H9 (cell line): Measurements from ENCODE around the gene TRAPPC2. TPM values are rescaled to one million over a fixed set of nuclear protein-coding genes. Genes with fewer than 3 reads are reported as not detected.
"Not testable (repeated sequence)": the region's sequence is repeated elsewhere in the genome, so short reads cannot be mapped to it uniquely, and the experiment has no call there.

Source experiments
- DNase-seq: peaks from one replicate; pipeline ENCODE4 v3.0.0-alpha.2; 2017
- H2AFZ ChIP-seq: one replicate; pipeline ENCODE4 v1.6.1; 2013; ENCODE audit warnings: mild to moderate bottlenecking, low read length, control low read depth, moderate library complexity
- H2AK5ac ChIP-seq: 2 replicates; pipeline ENCODE4 v1.6.1; 2013; ENCODE audit warnings: low read length, control low read depth, mixed read lengths; ENCODE audit not compliant: insufficient read length
- H2BK120ac ChIP-seq: one replicate; pipeline ENCODE4 v1.6.1; 2013; ENCODE audit warnings: low read depth, mild to moderate bottlenecking, low read length, control low read depth, inconsistent platforms; ENCODE audit not compliant: poor library complexity, severe bottlenecking
- H2BK12ac ChIP-seq: 2 replicates; pipeline ENCODE4 v1.6.1; 2013; ENCODE audit warnings: low read length, control low read depth, mixed read lengths, low read depth; ENCODE audit not compliant: insufficient read length
- H2BK15ac ChIP-seq: 2 replicates; pipeline ENCODE4 v1.6.1; 2013; ENCODE audit warnings: low read depth, low read length, control low read depth
- H2BK20ac ChIP-seq: one replicate; pipeline ENCODE4 v1.6.1; 2013; ENCODE audit warnings: low read depth, mild to moderate bottlenecking, low read length, control low read depth, inconsistent platforms; ENCODE audit not compliant: poor library complexity, severe bottlenecking
- H2BK5ac ChIP-seq: 2 replicates; pipeline ENCODE4 v1.6.1; 2013; ENCODE audit warnings: low read length, control low read depth, mixed read lengths; ENCODE audit not compliant: insufficient read length
- H3K14ac ChIP-seq: 2 replicates; pipeline ENCODE4 v1.6.1; 2013; ENCODE audit warnings: low read length, control low read depth; ENCODE audit not compliant: insufficient read depth
- H3K18ac ChIP-seq: 2 replicates; pipeline ENCODE4 v1.6.1; 2013; ENCODE audit warnings: low read depth, mild to moderate bottlenecking, mixed read lengths, low read length, control low read depth; ENCODE audit not compliant: insufficient read length
- H3K23ac ChIP-seq: 2 replicates; pipeline ENCODE4 v1.6.1; 2013; ENCODE audit warnings: low read length, control low read depth, mixed read lengths, low read depth; ENCODE audit not compliant: insufficient read length
- H3K23me2 ChIP-seq: 2 replicates; pipeline ENCODE4 v1.6.1; 2013; ENCODE audit warnings: low read depth, mild to moderate bottlenecking, mixed read lengths, low read length, control low read depth; ENCODE audit not compliant: insufficient read length, poor library complexity, severe bottlenecking
- H3K27ac ChIP-seq: 2 replicates; pipeline ENCODE4 v1.5.1; 2013; ENCODE audit warnings: low read length, control low read depth, mixed read lengths, low read depth; ENCODE audit not compliant: insufficient read length
- H3K27me3 ChIP-seq: 2 replicates; pipeline ENCODE4 v1.6.1; 2013; ENCODE audit warnings: low read length, control low read depth, inconsistent platforms; ENCODE audit not compliant: insufficient read depth
- H3K4ac ChIP-seq: 2 replicates; pipeline ENCODE4 v1.6.1; 2013; ENCODE audit warnings: low read depth, mild to moderate bottlenecking, control low read depth, inconsistent platforms, low read length, moderate library complexity
- H3K4me1 ChIP-seq: 2 replicates; pipeline ENCODE4 v1.6.1; 2013; ENCODE audit warnings: low read length, control low read depth, inconsistent platforms; ENCODE audit not compliant: insufficient read depth
- H3K4me2 ChIP-seq: 2 replicates; pipeline ENCODE4 v1.6.1; 2013; ENCODE audit warnings: low read length, control low read depth, mixed read lengths; ENCODE audit not compliant: insufficient read length, insufficient read depth
- H3K56ac ChIP-seq: 2 replicates; pipeline ENCODE4 v1.6.1; 2013; ENCODE audit warnings: low read depth, mild to moderate bottlenecking, mixed read lengths, low read length, control low read depth; ENCODE audit not compliant: insufficient read length
- H3K79me1 ChIP-seq: 2 replicates; pipeline ENCODE4 v1.6.1; 2013; ENCODE audit warnings: low read depth, mild to moderate bottlenecking, moderate library complexity, low read length, control low read depth, inconsistent platforms; ENCODE audit not compliant: insufficient read depth, poor library complexity, severe bottlenecking
- H3K79me2 ChIP-seq: 2 replicates; pipeline ENCODE4 v1.6.1; 2013; ENCODE audit warnings: low read length, control low read depth, inconsistent platforms; ENCODE audit not compliant: insufficient read depth
- H3K9ac ChIP-seq: 2 replicates; pipeline ENCODE4 v1.6.1; 2013; ENCODE audit warnings: low read length, control low read depth, mixed read lengths; ENCODE audit not compliant: insufficient read length; ENCODE audit errors: extremely low read depth
- H3K9me3 ChIP-seq: one replicate; pipeline ENCODE4 v1.6.1; 2013; ENCODE audit warnings: low read depth, low read length, inconsistent platforms; ENCODE audit not compliant: control insufficient read depth
- H3T11ph ChIP-seq: one replicate; pipeline ENCODE4 v1.6.1; 2013; ENCODE audit warnings: mild to moderate bottlenecking, low read length, control low read depth, inconsistent platforms
- H4K20me1 ChIP-seq: one replicate; pipeline ENCODE4 v1.6.1; 2013; ENCODE audit not compliant: control insufficient read depth, insufficient read length, insufficient read depth
- H4K5ac ChIP-seq: 2 replicates; pipeline ENCODE4 v1.6.1; 2013; ENCODE audit warnings: low read depth, mild to moderate bottlenecking, mixed read lengths, low read length, control low read depth; ENCODE audit not compliant: insufficient read length
- H4K8ac ChIP-seq: replicated peaks from 2 replicates; pipeline ENCODE4 v1.6.1; 2013; ENCODE audit warnings: low read length, control low read depth, mixed read lengths, low read depth; ENCODE audit not compliant: insufficient read length
- H4K91ac ChIP-seq: 2 replicates; pipeline ENCODE4 v1.6.1; 2013; ENCODE audit warnings: low read depth, mild to moderate bottlenecking, moderate library complexity, mixed read lengths, low read length, control low read depth; ENCODE audit not compliant: insufficient read length
- H3K27ac Mint-ChIP-seq, 3 experiments: 2 replicates in 2 of 3; 3 replicates in 1 of 3; pipeline ENCODE4 v1.8.0; 2020 to 2021; ENCODE audit warnings: mixed read lengths in 3 of 3, mild to moderate bottlenecking in 1 of 3, moderate library complexity in 1 of 3
- H3K27me3 Mint-ChIP-seq: 2 replicates; pipeline ENCODE4 v1.8.0; 2021; ENCODE audit warnings: low read depth, mild to moderate bottlenecking, moderate library complexity, mixed read lengths
- H3K36me3 Mint-ChIP-seq, 3 experiments: 2 replicates in 2 of 3; 3 replicates in 1 of 3; pipeline ENCODE4 v1.8.0; 2020 to 2021; ENCODE audit warnings: low read depth in 3 of 3, mixed read lengths in 3 of 3; ENCODE audit not compliant: insufficient read depth in 1 of 3
- H3K4me1 Mint-ChIP-seq, 2 experiments: 2 replicates each; pipeline ENCODE4 v1.8.0; 2020; ENCODE audit warnings: mixed read lengths in 2 of 2
- H3K4me3 Mint-ChIP-seq, 2 experiments: 2 replicates in 1 of 2; 3 replicates in 1 of 2; pipeline ENCODE4 v1.8.0; 2020 to 2021; ENCODE audit warnings: mild to moderate bottlenecking in 2 of 2, mixed read lengths in 2 of 2, moderate library complexity in 1 of 2
- H3K9me3 Mint-ChIP-seq, 2 experiments: 2 replicates in 1 of 2; 3 replicates in 1 of 2; pipeline ENCODE4 v1.8.0; 2020; ENCODE audit warnings: mild to moderate bottlenecking in 2 of 2, mixed read lengths in 2 of 2, moderate library complexity in 1 of 2
- WGBS: extraction: QIAGEN DNeasy Blood & Tissue Kit; methylation state at CpG from one replicate; pipeline ENCODE4 v1.1.7; 2013; ENCODE audit warnings: missing lambda C conversion rate, low lambda C conversion rate, mixed read lengths; ENCODE audit not compliant: insufficient read length; ENCODE audit errors: extremely low coverage; 5-methylcytosine and 5-hydroxymethylcytosine counted together
- total RNA-seq: library from RNA; stranded (reverse); gene quantifications from 2 replicates; pipeline ENCODE4 v1.2.1, GENCODE V29; 2021

The TRAPPC2 gene
- total RNA-seq, 1 experiment from 2014 or later, result 13.3 TPM

DNA sequence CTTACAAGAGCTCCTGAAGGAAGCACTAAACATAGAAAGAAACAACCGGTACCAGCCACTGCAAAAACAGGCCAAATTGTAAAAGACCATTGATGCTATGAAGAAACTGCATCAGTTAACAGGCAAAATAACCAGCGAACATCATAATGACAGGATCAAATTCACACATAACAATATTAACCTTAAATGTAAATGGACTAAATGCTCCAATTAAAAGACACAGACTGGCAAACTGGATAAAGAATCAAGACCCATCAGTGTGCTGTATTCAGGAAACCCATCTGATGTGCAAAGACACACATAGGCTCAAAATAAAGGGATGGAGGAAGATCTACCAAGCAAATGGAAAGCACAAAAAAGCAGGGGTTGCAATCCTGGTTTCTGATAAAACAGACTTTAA lies 7.8 kb downstream of the TRAPPC2 start:
- not testable (repeated sequence) for H3K27me3 Mint-ChIP-seq, H3K4me3 Mint-ChIP-seq, H3K9ac ChIP-seq, H4K20me1 ChIP-seq, H3K4me2 ChIP-seq, H2BK5ac ChIP-seq, H2AK5ac ChIP-seq, H3K9me3 ChIP-seq, H2BK120ac ChIP-seq, H3K4ac ChIP-seq, H3K14ac ChIP-seq, H2BK20ac ChIP-seq, DNase-seq, H3T11ph ChIP-seq, H3K27ac Mint-ChIP-seq, H4K5ac ChIP-seq, H3K27me3 ChIP-seq, H3K4me1 ChIP-seq, H3K79me1 ChIP-seq, H2AFZ ChIP-seq, H4K91ac ChIP-seq, H3K27ac ChIP-seq, H3K56ac ChIP-seq, H3K18ac ChIP-seq, H3K23ac ChIP-seq, H3K23me2 ChIP-seq, H4K8ac ChIP-seq, H3K79me2 ChIP-seq, H2BK12ac ChIP-seq, H2BK15ac ChIP-seq
- no CpG with 5 or more reads among the region's 2 CpGs for WGBS
- H3K36me3 Mint-ChIP-seq, result peaks cover 28 to 54% (median 42%) of the 10 kb centered on the region in 3 experiments
- H3K4me1 Mint-ChIP-seq, result peaks cover 2 to 12% of the 10 kb centered on the region in 2 experiments; a peak in 3 of 4 replicates
- peaks cover 53 to 69% of the 10 kb centered on the region in 2 experiments for H3K9me3 Mint-ChIP-seq

DNA sequence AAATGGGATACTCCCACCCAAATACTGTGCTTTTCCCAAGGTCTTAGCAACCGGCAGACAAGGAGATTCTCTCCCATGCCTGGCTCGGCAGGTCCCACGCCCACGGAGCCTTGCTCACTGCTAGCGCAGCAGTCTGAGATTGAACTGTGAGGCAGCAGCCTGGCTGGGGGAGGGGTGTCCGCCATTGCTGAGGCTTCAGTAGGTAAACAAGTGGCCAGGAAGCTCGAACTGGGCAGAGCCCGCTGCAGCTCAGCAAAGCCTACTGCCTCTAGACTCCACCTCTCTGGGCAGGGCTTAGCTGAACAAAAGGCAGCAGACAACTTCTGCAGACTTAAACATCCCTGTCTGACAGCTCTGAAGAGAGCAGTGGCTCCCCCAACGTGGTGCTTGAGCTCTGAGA lies 9.5 kb downstream of the TRAPPC2 start:
- H2AFZ ChIP-seq, H3K9me3 ChIP-seq, H4K91ac ChIP-seq, H4K8ac ChIP-seq, H3K9ac ChIP-seq, H3K27me3 ChIP-seq, H3K23me2 ChIP-seq, H3K4me2 ChIP-seq, H2BK20ac ChIP-seq, H2AK5ac ChIP-seq, H3K27me3 Mint-ChIP-seq, H3K27ac ChIP-seq, H3K14ac ChIP-seq, H3K18ac ChIP-seq, H4K20me1 ChIP-seq, H3K56ac ChIP-seq, H3K4me3 Mint-ChIP-seq, H3T11ph ChIP-seq, H4K5ac ChIP-seq, H2BK12ac ChIP-seq, H3K4ac ChIP-seq, H2BK5ac ChIP-seq, H3K79me1 ChIP-seq, H2BK120ac ChIP-seq, H3K23ac ChIP-seq, H3K27ac Mint-ChIP-seq, H2BK15ac ChIP-seq, H3K4me1 ChIP-seq, H3K79me2 ChIP-seq: not testable (repeated sequence)
- Mint-ChIP-seq H3K4me1 (peaks cover 2 to 12% of the 10 kb centered on the region in 2 experiments; a peak in 3 of 4 replicates), H3K9me3 (peaks cover 51 to 69% of the 10 kb centered on the region in 2 experiments), H3K36me3 (peaks cover 24 to 54% (median 32%) of the 10 kb centered on the region in 3 experiments)
- WGBS, result no CpG with 5 or more reads among the region's 9 CpGs
- DNase-seq, result peak; percentile 57
